GM12875 (cell line): ENCODE measurements around the gene DNAJC4.
A peak's percentile ranks its signal among the peaks of the same experiment; 100 is the strongest.

Experiments
- H3K4me3 ChIP-seq: one replicate; pipeline ENCODE4 v1.5.1; 2011; ENCODE audit warnings: low read depth, low read length, control low read depth
- TF ChIP-seq, protein P1 (sequence below): IDR thresholded peaks from 2 replicates; pipeline ENCODE4 v1.5.1; 2011; ENCODE audit warnings: low read depth, mild to moderate bottlenecking, control low read depth, inconsistent platforms, low read length, moderate library complexity, borderline replicate concordance; ENCODE audit not compliant: insufficient read depth

The DNAJC4 gene

DNA sequence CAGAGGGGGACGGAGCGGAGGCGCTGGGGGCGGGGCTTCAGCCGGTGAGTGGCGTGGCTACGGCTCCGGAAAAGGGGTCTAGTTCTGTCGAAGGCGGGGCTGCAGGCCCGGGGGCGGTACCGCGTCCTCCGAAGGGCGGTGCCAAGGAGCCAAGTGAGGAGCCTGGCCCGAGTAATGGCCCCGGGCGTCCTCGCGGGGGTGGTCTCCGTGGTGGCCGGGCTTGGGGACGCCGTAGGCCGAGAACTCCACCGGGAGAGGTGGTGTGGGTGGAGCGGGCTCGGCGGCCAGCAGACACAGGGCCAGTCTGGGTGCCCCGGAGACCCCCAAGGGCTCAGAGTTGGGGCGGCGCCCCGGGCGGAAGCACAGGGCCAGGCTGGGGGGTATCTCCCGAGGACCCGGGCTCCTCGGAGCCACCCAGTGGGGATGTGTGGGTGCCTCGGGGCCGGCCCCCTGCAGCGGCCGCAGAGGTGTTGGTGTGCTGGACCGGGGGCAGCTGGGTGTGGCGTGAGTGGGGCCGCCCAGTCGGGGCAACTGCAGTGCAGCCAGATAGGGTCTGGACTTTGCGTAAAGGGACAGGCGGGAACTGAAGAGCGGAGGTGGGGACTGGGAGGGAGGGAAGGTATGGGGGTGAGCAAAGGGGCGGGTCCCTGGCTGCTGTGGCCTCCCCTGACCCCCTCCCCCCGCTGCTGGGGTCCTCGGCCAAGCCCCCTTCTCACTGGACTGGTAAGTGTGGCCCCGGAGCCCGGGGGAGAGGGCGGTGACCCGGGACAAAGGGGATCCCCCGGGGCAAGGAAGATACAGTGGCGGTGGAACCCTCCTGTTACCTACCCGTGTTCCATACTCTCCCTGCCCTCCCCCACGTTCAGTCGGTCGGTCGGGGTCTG, 11.4 kb downstream of the DNAJC4 start:
- H3K4me3 ChIP-seq: peak overlapping the region; percentile 69
- TF ChIP-seq, protein P1, sequence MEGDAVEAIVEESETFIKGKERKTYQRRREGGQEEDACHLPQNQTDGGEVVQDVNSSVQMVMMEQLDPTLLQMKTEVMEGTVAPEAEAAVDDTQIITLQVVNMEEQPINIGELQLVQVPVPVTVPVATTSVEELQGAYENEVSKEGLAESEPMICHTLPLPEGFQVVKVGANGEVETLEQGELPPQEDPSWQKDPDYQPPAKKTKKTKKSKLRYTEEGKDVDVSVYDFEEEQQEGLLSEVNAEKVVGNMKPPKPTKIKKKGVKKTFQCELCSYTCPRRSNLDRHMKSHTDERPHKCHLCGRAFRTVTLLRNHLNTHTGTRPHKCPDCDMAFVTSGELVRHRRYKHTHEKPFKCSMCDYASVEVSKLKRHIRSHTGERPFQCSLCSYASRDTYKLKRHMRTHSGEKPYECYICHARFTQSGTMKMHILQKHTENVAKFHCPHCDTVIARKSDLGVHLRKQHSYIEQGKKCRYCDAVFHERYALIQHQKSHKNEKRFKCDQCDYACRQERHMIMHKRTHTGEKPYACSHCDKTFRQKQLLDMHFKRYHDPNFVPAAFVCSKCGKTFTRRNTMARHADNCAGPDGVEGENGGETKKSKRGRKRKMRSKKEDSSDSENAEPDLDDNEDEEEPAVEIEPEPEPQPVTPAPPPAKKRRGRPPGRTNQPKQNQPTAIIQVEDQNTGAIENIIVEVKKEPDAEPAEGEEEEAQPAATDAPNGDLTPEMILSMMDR: no peak

DNA sequence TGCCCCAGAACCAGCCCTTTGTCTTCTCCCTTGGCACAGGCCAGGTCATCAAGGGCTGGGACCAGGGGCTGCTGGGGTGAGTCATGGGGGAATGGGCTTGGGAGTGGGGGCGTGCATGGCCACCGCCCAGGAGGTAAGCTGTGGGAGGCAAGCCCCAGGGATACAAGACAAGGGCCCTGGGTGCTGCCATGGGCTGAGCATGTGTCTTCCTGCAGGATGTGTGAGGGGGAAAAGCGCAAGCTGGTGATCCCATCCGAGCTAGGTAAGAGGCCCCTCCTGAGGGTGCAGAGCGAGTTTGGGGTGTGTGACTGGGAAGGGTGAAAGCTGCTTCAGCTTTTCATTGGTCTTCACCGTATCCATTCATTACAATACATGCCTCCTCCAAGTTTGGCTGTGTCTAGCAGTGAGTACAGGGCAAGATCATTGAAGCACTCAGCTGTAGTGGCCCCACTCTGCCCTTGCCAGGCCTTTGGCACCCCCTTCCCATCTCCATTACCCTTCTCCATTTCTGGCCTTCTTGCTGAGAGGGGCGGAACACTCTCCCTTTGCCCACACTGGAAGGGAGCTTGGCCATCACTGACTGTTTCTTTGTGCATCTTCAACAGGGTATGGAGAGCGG, 13.0 kb downstream of the DNAJC4 start:
- TF ChIP-seq, protein P1: no peak
- no peak overlapping the region for H3K4me3 ChIP-seq

DNA sequence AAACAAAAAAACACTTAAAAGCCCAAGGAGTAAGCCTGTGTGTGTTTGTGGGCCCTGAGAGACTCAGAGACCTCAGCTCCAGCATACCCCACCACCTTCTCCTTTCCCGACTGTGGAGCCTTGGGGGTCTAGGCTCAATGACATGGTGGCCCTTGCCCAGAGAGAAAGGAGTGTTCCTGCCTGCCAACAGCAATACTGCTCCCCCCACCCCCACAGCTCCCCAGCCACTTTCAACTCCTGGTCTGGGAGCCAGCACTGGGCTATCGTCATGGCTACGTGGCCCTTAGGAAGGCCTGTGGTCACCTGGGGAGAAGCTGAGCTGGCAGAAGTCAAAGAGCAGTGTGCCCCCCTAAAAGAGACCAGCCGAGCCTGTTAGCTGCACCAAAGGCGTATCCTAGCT, 13.8 kb downstream of the DNAJC4 start:
- no peak overlapping the region for H3K4me3 ChIP-seq

DNA sequence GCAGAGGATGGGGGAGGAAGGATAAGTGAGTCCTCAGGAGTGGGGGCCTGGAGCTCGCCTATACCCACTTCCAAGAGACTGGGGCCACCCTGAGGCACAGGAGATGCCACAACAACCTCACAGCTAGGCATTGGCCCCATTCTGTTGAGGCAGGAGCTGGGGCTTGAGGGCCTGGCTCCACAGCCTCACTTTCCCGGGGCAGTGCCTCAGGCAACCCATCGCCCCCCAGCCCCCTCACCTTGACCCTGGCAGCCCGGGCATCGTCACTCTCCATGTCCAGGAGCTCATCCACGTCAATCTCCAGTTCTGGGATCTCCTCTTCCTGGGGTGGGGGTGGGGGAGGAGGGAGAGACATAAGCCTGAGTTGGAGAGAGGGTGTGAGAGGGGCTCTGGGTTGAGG, 14.6 kb downstream of the DNAJC4 start:
- TF ChIP-seq, protein P1: no peak
- H3K4me3 ChIP-seq: peak overlapping the region; percentile 66

More for the DNA sequence above, 13.8 kb downstream of the DNAJC4 start:
- TF ChIP-seq, protein P1: no peak

DNA sequence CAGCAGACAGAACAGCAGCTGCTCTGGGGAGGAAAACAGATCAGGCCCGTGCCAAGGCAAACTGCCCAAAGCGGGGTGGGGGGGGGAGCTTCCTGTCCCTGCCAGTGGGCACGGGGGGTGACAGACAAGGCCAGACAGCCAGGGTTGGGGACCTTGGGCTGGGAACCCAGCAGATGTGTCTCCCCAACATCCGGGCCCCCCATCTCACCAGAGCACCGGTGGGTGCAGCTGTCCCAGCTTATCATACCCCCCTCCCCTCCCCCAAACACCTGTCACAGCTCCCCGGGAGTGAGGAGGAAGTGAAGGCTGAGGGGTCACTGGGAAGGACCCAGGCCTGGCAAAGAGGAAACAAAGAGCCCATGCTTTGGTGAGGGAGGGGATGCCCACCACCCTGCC, 15.1 kb downstream of the DNAJC4 start:
- peak overlapping the region; percentile 66 for H3K4me3 ChIP-seq

DNA sequence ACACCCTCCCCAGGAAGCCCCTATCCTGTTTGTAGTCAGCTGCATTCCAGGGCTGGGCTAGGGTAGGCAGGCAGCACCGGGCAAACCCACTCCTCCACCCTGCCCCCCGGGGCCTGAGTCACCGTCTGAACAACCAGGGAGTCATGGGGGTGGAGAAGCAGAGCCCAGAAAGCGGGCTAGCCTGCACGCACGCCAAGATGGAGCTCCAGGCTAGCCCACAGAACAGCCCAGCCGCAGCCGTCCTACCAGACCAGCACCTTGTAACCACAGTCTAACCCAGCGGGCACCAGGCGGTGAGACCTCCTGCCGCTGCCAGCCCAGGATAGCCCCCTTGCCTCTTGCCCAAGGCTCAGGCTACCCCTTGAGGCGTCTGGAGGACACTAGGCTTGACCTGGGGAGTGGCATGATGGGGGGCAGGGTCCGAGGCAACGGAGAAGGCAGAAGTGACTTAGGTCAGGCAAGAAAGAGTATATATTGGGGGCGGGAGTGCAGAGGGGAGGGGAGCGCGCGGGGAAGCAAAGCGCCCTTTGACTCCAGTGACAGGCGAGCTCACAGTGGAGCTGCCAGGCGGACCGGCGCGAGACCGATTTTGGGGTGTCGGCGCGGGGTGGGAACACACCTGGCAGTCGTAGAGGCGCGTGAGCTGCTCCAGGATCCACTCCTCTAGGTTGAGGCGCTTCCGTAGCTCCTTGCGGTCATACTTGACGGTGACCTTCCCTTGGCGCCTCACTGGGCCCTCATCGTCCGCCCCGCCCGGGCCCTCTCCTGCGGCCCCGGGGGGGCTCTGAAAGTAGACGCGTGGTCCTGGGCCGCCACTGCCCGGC, 15.7 kb downstream of the DNAJC4 start:
- peak overlapping the region; percentile 66 for H3K4me3 ChIP-seq
- TF ChIP-seq, protein P1: no peak

More for the DNA sequence above, 15.1 kb downstream of the DNAJC4 start:
- TF ChIP-seq, protein P1: no peak

DNA sequence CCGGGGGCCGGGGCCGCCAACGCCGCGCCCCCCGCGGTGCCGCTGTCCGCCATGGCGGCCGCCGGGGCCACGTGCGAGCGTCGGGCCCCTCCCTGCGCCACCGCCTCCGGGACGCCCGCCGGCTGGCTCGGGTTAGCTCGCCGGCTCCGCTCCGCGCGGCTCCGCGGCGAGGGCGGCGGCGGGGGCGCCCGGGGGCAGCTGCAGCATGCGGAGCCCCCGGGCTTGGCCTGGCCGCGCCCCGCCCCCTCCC, 16.2 kb downstream of the DNAJC4 start:
- H3K4me3 ChIP-seq: peak overlapping the region; percentile 66
